Left lung (tissue), 10 donors: ENCODE results near the gene CDC42BPA. TPM values are rescaled to one million over a fixed set of nuclear protein-coding genes. Genes with fewer than 3 reads are reported as not detected.
A peak's percentile ranks its signal among the peaks of the same experiment; 100 is the strongest.
"Not testable (repeated sequence)": the region's sequence is repeated elsewhere in the genome, so short reads cannot be mapped to it uniquely, and the experiment has no call there.

ENCODE experiments used
- ATAC-seq: fragments of 200-7000 bp; cut with Tn5 transposase; one replicate; pipeline ENCODE4 v1.9.1; 2020; ENCODE audit warnings: moderate library complexity
- DNase-seq, 4 donors: peaks; one replicate each; pipeline ENCODE4 v3.0.0-alpha.2; 2013 to 2020
- H3K27ac ChIP-seq, 2 donors: fragments of 200-600 bp; sonication (generic) in 1 of 2; one replicate each; pipeline versions ENCODE4 v1.5.0 to v1.8.0; 2020 to 2021
- H3K27me3 ChIP-seq, 2 donors: fragments of 200-600 bp; sonication (generic) in 1 of 2; one replicate each; pipeline versions ENCODE4 v1.5.0 to v1.8.0; 2020 to 2021
- H3K36me3 ChIP-seq, 2 donors: fragments of 200-600 bp; sonication (generic) in 1 of 2; one replicate each; pipeline versions ENCODE4 v1.5.0 to v1.8.0; 2020 to 2021
- H3K4me1 ChIP-seq, 2 donors: fragments of 200-600 bp; one replicate each; pipeline ENCODE4 v1.8.0; 2021
- H3K4me3 ChIP-seq, 2 donors: fragments of 200-600 bp; sonication (generic) in 1 of 2; one replicate each; pipeline versions ENCODE4 v1.5.0 to v1.8.0; 2020 to 2021; ENCODE audit warnings: mild to moderate bottlenecking in 1 of 2
- H3K9me3 ChIP-seq, 2 donors: fragments of 200-600 bp; sonication (generic) in 1 of 2; one replicate each; pipeline versions ENCODE4 v1.5.0 to v1.8.0; 2020 to 2021
- intact Hi-C, 2 donors: fragments of 100-400 bp; cut with DNase I; formaldehyde crosslinking; loops; one replicate each; pipeline versions ENCODE4 v1.11.2 to v1.14.2; 2022
- polyA plus RNA-seq, 6 donors: library from polyadenylated mRNA; unstranded; fragments of 120-200 nt; gene quantifications; one replicate each; pipeline ENCODE4 v1.2.1, GENCODE V29; 2013; ENCODE audit not compliant: insufficient read length in 6 of 6
- total RNA-seq, 2 donors: library from RNA; stranded (reverse); fragmentation: NEBNext Ultra II Directional; extraction: Animal tissue kit (Norgen Biotek cat#: 25700); gene quantifications; one replicate each; pipeline ENCODE4 v1.2.1, GENCODE V29; 2021
- TF ChIP-seq, protein P1 (sequence below), 2 donors: fragments of 200-600 bp; sonication (generic) in 1 of 2; IDR thresholded peaks; one replicate each; pipeline versions ENCODE4 v1.5.0 to v1.8.0; 2021; ENCODE audit warnings: antibody characterized with exemption in 2 of 2
- donor health status: DM: no; HTN: yes; CAD: no.
- donor health status: DM: no; HTN: no; CAD: no.

CDC42BPA gene
- total and polyA plus RNA-seq, 8 donors = 35.8 to 49.0 (median 43.4) TPM

DNA sequence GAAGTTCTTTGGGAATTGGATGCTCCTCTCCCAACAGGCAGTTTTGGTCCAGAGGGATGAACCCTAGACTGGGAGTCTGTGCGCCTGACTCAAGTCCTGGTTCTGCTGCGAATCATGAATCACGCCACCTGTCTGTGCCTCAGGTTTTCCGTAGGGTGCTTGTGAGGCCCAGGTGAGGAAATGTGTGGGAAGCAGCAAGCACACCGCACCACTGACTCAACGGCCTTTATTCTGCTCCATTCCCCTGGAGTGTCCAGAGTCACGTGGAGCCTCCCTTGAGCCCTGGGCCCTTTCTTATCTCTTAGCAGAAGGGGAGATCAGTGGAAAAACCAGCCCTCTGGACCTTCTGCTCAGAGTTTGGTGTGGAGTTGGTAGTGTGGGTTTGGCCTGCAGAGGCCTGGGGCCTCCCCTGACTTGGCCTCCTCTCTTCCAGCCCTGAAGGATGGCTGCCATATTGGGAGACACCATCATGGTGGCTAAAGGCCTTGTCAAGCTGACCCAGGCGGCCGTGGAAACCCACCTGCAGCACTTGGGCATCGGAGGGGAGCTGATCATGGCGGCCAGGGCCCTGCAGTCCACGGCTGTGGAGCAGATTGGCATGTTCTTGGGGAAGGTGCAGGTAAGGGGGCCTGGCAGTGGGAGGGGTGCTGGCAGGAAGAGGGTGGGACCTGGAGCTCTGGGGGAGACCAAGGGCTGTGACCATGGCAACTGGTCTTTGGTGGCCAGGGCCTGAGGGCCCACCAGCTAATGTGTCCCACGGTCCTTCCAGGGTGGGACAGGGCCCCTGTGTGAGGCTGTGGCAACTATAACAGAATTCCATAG, 357.1 kb downstream of the CDC42BPA start:
- Histone ChIP-seq H3K36me3 (peaks cover 0 to 31% of the 10 kb centered on the region in 2 donors), H3K27me3 (no peaks in the 10 kb centered on the region), H3K27ac (no peak overlapping the region), H3K4me1 (no peaks in the 10 kb centered on the region), H3K4me3 (no peak overlapping the region), H3K9me3 (no peaks in the 10 kb centered on the region)
- intact Hi-C loops = no loop called here
- DNase-seq (peak in 1 of 4 donors; percentile 29), ATAC-seq (no peak)
- TF ChIP-seq, protein P1, sequence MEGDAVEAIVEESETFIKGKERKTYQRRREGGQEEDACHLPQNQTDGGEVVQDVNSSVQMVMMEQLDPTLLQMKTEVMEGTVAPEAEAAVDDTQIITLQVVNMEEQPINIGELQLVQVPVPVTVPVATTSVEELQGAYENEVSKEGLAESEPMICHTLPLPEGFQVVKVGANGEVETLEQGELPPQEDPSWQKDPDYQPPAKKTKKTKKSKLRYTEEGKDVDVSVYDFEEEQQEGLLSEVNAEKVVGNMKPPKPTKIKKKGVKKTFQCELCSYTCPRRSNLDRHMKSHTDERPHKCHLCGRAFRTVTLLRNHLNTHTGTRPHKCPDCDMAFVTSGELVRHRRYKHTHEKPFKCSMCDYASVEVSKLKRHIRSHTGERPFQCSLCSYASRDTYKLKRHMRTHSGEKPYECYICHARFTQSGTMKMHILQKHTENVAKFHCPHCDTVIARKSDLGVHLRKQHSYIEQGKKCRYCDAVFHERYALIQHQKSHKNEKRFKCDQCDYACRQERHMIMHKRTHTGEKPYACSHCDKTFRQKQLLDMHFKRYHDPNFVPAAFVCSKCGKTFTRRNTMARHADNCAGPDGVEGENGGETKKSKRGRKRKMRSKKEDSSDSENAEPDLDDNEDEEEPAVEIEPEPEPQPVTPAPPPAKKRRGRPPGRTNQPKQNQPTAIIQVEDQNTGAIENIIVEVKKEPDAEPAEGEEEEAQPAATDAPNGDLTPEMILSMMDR (IDR thresholded peaks at IDR 0.05) = no peak

DNA sequence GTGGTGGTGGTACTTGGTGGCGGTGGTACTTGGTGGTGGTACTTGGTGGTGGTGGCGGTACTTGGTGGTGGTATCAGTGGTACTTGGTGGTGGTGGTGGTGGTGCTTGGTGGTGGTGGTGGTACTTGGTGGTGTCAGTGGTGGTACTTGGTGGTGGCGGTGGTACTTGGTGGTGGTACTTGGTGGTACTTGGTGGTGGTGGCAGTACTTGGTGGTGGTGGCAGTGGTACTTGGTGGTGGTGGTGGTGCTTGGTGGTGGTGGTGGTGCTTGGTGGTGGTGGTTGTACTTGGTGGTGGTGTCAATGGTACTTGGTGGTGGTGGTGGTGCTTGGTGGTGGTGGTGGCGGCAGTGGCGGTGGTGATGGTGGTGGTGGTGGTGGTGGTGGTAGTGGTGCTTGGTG, 358.0 kb downstream of the CDC42BPA start:
- H3K36me3 ChIP-seq = peaks cover 0 to 22% of the 10 kb centered on the region in 2 donors
- no peaks in the 10 kb centered on the region for H3K4me1 ChIP-seq
- no peak for ATAC-seq
- no peaks in the 10 kb centered on the region for H3K9me3 ChIP-seq
- no peaks in the 10 kb centered on the region for H3K27me3 ChIP-seq
- H3K4me3 ChIP-seq = no peak overlapping the region
- no peak overlapping the region for H3K27ac ChIP-seq
- TF ChIP-seq, protein P1 (IDR thresholded peaks at IDR 0.05) = no peak
- no peak for DNase-seq
- intact Hi-C loops = no loop called here

DNA sequence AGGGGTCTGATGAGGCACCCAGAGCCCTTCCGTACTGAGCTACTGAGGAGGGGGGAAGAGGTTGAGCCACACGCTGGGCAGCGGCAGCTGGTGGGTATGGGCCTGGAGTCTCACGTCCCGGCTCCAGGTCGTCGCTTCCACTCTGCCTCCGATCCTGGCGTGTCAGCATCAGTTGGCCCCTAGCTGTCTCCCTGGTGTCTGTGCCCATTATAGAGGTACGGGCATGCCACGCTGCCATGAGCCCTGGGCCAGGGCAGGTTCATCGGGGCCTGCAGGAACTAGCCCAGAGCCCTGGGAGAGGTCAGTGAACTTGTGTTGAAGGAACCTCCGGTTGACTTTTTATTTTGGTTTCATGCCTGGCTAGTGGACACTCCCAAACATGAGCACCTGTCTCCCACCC, 360.0 kb downstream of the CDC42BPA start:
- intact Hi-C loops = no loop called here
- Histone ChIP-seq H3K9me3 (no peaks in the 10 kb centered on the region), H3K27me3 (no peaks in the 10 kb centered on the region), H3K27ac (no peak overlapping the region), H3K36me3 (peaks cover 0 to 11% of the 10 kb centered on the region in 2 donors), H3K4me3 (no peak overlapping the region), H3K4me1 (peaks cover 0 to 8% of the 10 kb centered on the region in 2 donors)
- ATAC-seq (no peak), DNase-seq (no peak)
- TF ChIP-seq, protein P1 (IDR thresholded peaks at IDR 0.05) = no peak

DNA sequence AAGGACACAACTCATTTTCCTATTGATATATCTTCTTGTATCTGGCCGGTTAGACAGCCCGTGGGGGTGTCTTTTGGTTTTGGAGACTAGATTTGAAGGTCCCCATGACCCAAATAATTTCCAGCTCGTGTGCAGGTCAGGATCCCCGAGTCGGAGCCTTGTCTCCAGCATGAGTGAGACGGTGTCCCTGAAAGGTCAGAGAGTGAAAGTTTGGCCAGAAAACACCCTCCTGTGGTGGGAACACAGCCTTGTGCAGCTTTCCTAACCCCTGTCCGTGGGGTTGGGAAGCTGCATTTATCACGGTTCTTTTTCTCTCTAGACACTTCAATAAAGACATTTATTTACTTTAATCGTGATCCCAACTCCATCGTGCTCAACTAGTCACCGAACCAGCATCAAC, 360.6 kb downstream of the CDC42BPA start:
- Histone ChIP-seq H3K27ac (no peak overlapping the region), H3K36me3 (peaks cover 0 to 5% of the 10 kb centered on the region in 2 donors), H3K27me3 (no peaks in the 10 kb centered on the region), H3K4me1 (peaks cover 0 to 8% of the 10 kb centered on the region in 2 donors), H3K4me3 (no peak overlapping the region), H3K9me3 (no peaks in the 10 kb centered on the region)
- no peak for ATAC-seq
- no peak for DNase-seq
- TF ChIP-seq, protein P1 (IDR thresholded peaks at IDR 0.05) = no peak
- intact Hi-C loops = no loop called here

DNA sequence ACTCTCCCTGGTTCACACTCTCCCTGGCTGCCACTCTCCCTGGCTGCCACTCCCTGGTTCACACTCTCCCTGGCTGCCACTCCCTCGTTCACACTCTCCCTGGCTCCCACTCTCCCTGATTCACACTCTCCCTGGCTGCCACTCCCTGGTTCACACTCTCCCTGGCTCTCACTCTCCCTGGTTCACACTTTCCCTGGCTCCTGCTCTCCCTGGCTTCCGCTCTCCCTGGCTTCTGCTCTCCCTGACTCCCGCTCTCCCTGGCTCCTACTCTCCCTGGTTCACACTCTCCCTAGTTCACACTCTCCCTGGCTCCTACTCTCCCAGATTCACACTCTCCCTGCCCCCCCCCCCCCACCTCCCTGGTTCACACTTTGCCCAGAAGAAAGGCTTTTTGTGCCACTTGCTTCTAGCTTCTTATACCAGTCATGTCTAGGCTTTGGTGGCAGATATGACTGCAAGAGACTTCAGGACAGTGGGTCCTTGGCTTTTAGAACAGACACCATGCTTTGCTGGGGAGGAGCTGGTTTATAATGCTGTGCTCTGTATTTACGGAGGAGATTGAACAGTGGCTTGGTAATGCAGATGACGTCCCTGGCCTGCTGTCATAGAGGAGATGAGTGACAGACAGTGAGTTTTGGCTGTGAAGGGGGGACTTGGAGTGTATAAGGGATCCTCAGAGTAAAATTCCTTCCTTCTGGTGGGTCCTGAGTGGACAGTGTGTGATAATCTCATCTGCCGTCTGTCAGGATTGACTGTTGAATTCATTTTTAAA, 361.2 kb downstream of the CDC42BPA start:
- H3K36me3 ChIP-seq = no peaks in the 10 kb centered on the region
- TF ChIP-seq, protein P1 (IDR thresholded peaks at IDR 0.05) = no peak
- H3K9me3 ChIP-seq = no peaks in the 10 kb centered on the region
- no peaks in the 10 kb centered on the region for H3K27me3 ChIP-seq
- no peak overlapping the region for H3K4me3 ChIP-seq
- H3K4me1 ChIP-seq = peaks cover 0 to 8% of the 10 kb centered on the region in 2 donors
- DNase-seq (no peak), ATAC-seq (no peak)
- intact Hi-C loops = no loop called here
- H3K27ac ChIP-seq = no peak overlapping the region

DNA sequence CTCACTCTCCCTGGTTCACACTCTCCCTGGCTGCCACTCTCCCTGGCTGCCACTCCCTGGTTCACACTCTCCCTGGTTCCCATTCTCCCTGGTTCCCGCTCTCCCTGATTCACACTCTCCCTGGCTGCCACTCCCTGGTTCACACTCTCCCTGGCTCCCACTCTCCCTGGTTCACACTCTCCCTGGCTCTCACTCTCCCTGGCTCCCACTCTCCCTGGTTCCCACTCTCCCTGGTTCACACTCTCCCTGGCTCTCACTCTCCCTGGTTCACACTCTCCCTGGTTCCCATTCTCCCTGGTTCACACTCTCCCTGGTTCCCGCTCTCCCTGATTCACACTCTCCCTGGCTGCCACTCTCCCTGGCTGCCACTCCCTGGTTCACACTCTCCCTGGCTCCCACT, 362.4 kb downstream of the CDC42BPA start:
- ATAC-seq, H3K4me1 ChIP-seq, H3K9me3 ChIP-seq, H3K27me3 ChIP-seq, DNase-seq, H3K36me3 ChIP-seq, intact Hi-C loops, H3K27ac ChIP-seq, H3K4me3 ChIP-seq: not testable (repeated sequence)
